ENCODE measurements around the gene ANKRD55. TPM values are rescaled to one million over a fixed set of nuclear protein-coding genes. Genes with fewer than 3 reads are reported as not detected.

The ANKRD55 gene
- total and polyA plus RNA-seq, 9 of the 15 experiments (the other 6 are each of a cell fraction or from before 2014, with no cell fraction given) = 3.4 to 10.6 (median 6.5) TPM

- TF ChIP-seq U2AF2 (optimal IDR thresholded peaks at IDR 0.05; ENCODE audit: low read depth, low read length) (no peak), TFAP4 (CRISPR knock-in tag; IDR thresholded peaks at IDR 0.05; ENCODE audit: borderline replicate concordance) (peak; percentile 100), ID3 (CRISPR knock-in tag; IDR thresholded peaks at IDR 0.05) (no peak), ID3 (tag; IDR thresholded peaks at IDR 0.05) (peak; percentile 98), ZNF41 (CRISPR knock-in tag; conservative IDR thresholded peaks at IDR 0.05) (peak; percentile 75), CEBPB (tag; IDR thresholded peaks at IDR 0.05) (peak; percentile 62; the same call in 1 of the 2 replicates), TRIM24 (IDR thresholded peaks at IDR 0.05) (peak; percentile 99), ZBTB7A (IDR thresholded peaks at IDR 0.05; ENCODE audit: borderline replicate concordance, control insufficient read depth, low read depth, low read length) (no peak; the same call in 1 of the 2 replicates), FOXK1 (CRISPR knock-in tag; IDR thresholded peaks at IDR 0.05; ENCODE audit: borderline replicate concordance) (peak; percentile 97), E2F8 (IDR thresholded peaks at IDR 0.05; ENCODE audit: low read depth, partially characterized antibody) (peak; percentile 76), NFIC (IDR thresholded peaks at IDR 0.05) (peak; percentile 99), CBX8 (IDR thresholded peaks at IDR 0.05; ENCODE audit: borderline replicate concordance, extremely low read depth, low read depth, low read length, poor library complexity, severe bottlenecking) (no peak), ZNF551 (CRISPR knock-in tag; IDR thresholded peaks at IDR 0.05) (no peak), CC2D1A (IDR thresholded peaks at IDR 0.05) (peak; percentile 98), CREBBP (IDR thresholded peaks at IDR 0.05; ENCODE audit: low read depth, low read length) (no peak), NCOR1 (IDR thresholded peaks at IDR 0.05) (peak; percentile 100)
- TF ChIP-seq, protein P1, sequence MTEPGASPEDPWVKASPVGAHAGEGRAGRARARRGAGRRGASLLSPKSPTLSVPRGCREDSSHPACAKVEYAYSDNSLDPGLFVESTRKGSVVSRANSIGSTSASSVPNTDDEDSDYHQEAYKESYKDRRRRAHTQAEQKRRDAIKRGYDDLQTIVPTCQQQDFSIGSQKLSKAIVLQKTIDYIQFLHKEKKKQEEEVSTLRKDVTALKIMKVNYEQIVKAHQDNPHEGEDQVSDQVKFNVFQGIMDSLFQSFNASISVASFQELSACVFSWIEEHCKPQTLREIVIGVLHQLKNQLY (CRISPR knock-in tag; conservative IDR thresholded peaks at IDR 0.05) = no peak
- TF ChIP-seq, protein P2, sequence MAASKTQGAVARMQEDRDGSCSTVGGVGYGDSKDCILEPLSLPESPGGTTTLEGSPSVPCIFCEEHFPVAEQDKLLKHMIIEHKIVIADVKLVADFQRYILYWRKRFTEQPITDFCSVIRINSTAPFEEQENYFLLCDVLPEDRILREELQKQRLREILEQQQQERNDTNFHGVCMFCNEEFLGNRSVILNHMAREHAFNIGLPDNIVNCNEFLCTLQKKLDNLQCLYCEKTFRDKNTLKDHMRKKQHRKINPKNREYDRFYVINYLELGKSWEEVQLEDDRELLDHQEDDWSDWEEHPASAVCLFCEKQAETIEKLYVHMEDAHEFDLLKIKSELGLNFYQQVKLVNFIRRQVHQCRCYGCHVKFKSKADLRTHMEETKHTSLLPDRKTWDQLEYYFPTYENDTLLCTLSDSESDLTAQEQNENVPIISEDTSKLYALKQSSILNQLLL (CRISPR knock-in tag; IDR thresholded peaks at IDR 0.05; ENCODE audit: borderline replicate concordance) = no peak
- TF ChIP-seq, protein P3, sequence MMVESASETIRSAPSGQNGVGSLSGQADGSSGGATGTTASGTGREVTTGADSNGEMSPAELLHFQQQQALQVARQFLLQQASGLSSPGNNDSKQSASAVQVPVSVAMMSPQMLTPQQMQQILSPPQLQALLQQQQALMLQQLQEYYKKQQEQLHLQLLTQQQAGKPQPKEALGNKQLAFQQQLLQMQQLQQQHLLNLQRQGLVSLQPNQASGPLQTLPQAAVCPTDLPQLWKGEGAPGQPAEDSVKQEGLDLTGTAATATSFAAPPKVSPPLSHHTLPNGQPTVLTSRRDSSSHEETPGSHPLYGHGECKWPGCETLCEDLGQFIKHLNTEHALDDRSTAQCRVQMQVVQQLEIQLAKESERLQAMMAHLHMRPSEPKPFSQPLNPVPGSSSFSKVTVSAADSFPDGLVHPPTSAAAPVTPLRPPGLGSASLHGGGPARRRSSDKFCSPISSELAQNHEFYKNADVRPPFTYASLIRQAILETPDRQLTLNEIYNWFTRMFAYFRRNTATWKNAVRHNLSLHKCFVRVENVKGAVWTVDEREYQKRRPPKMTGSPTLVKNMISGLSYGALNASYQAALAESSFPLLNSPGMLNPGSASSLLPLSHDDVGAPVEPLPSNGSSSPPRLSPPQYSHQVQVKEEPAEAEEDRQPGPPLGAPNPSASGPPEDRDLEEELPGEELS (CRISPR knock-in tag; IDR thresholded peaks at IDR 0.05; ENCODE audit: borderline replicate concordance) = peak; percentile 93
Observed at GRCh38 chr5:56123531-56124243, 109.4 kb downstream of the ANKRD55 start (continued).

Data from K562 (cell line).